ENCODE results near the gene RPS19. TPM values are rescaled to one million over a fixed set of nuclear protein-coding genes. Genes with fewer than 3 reads are reported as not detected.

Gene RPS19
- total RNA-seq, 1 experiment from 2014 or later, result 3,152 TPM

- Mint-ChIP-seq H3K9me3 (no peaks in the 10 kb centered on the region), H3K36me3 (no peaks in the 10 kb centered on the region), H3K27me3 (ENCODE audit: low read depth) (no peaks in the 10 kb centered on the region), H3K4me1 (peaks cover 10% of the 10 kb centered on the region), H3K27ac (no peak overlapping the region), H3K4me3 (peak overlapping the region; percentile 61)
- DNase-seq (ENCODE audit: low spot score), result no peak
- ATAC-seq, result peak; percentile 16
- POLR2A ChIA-PET, result interaction anchor here (1.0 to 1.5 kb wide), 3 partner anchors 13 to 49 kb away, joined by 3 to 5 read pairs (median 4); no protein-coding TSS in a partner anchor
- TF ChIP-seq ATF3 (CRISPR knock-in tag; conservative IDR thresholded peaks at IDR 0.05) (no peak), KAT7 (CRISPR knock-in tag; IDR thresholded peaks at IDR 0.05; ENCODE audit: borderline replicate concordance) (no peak), ELF4 (CRISPR knock-in tag; IDR thresholded peaks at IDR 0.05; ENCODE audit: low read depth) (no peak), TP53 (CRISPR knock-in tag; IDR thresholded peaks at IDR 0.05) (no peak), ZNF138 (CRISPR knock-in tag; conservative IDR thresholded peaks at IDR 0.05) (no peak), NR2C2 (CRISPR knock-in tag; IDR thresholded peaks at IDR 0.05) (no peak), ZNF425 (CRISPR knock-in tag; conservative IDR thresholded peaks at IDR 0.05) (no peak), STAT6 (CRISPR knock-in tag; conservative IDR thresholded peaks at IDR 0.05; ENCODE audit: low read depth) (no peak), MAX (CRISPR knock-in tag; IDR thresholded peaks at IDR 0.05) (no peak), FOXP4 (CRISPR knock-in tag; IDR thresholded peaks at IDR 0.05) (no peak), ATF6 (CRISPR knock-in tag; IDR thresholded peaks at IDR 0.05) (no peak)
- CTCF ChIA-PET, result interaction anchor here (0.7 to 2.1 kb wide), 8 partner anchors 9 to 220 kb away, joined by 3 to 14 read pairs (median 3); partner anchors contain the start of gene RABAC1
Observed at GRCh38 chr19:41921577-41922576, 61.8 kb downstream of the RPS19 start.

Small RNA genes within 50 kb of the gene (microRNA-seq; reads per million reads assigned to microRNA genes)
- gene MIR6797 (ENCODE audit: borderline number of aligned reads), result 4.2 reads per million, percentile 9 among the genes with 10 or more reads in this experiment

Other genes with a start within 250 kb of the RPS19 start
- not detected in 3 replicates for gene CEACAM4, start 233.2 kb upstream of the RPS19 start, total RNA-seq (2021)
- 0.15 to 0.21 TPM (median 0.18 TPM) in 3 replicates for gene CEACAM7, start 172.0 kb upstream of the RPS19 start, total RNA-seq (2021)
- gene CEACAM5, start 151.6 kb upstream of the RPS19 start, total RNA-seq (2021), result 0.23 to 1.3 TPM (median 0.46 TPM) in 3 replicates
- gene CEACAM6, start 104.7 kb upstream of the RPS19 start, total RNA-seq (2021), result 0.37 to 0.53 TPM (median 0.41 TPM) in 3 replicates
- not detected in 3 replicates for gene CEACAM3, start 63.7 kb upstream of the RPS19 start, total RNA-seq (2021)
- not detected in 3 replicates for gene LYPD4, start 15.6 kb upstream of the RPS19 start, total RNA-seq (2021)
- gene DMRTC2, start 15.2 kb upstream of the RPS19 start, total RNA-seq (2021), result not detected in 3 replicates
- 0.42 to 1.2 TPM (median 0.71 TPM) in 3 replicates for gene CD79A, start 17.0 kb downstream of the RPS19 start, total RNA-seq (2021)
- gene ARHGEF1, start 22.9 kb downstream of the RPS19 start, total RNA-seq (2021), result 77.2 to 102 TPM (median 82.9 TPM) in 3 replicates
- 0.30 to 0.66 TPM (median 0.31 TPM) in 3 replicates for gene ERFL, start 68.2 kb downstream of the RPS19 start, total RNA-seq (2021)
- gene RABAC1, start 99.1 kb downstream of the RPS19 start, total RNA-seq (2021), result 159 to 184 TPM (median 159 TPM) in 3 replicates
- gene ATP1A3, start 134.0 kb downstream of the RPS19 start, total RNA-seq (2021), result 28.2 to 34.2 TPM (median 30.9 TPM) in 3 replicates
- 52.3 to 71.3 TPM (median 66.3 TPM) in 3 replicates for gene GRIK5, start 210.0 kb downstream of the RPS19 start, total RNA-seq (2021)
- gene ZNF574, start 215.9 kb downstream of the RPS19 start, total RNA-seq (2021), result 30.6 to 34.0 TPM (median 33.4 TPM) in 3 replicates